Mucosa of rectum (tissue), 2 donors: ENCODE results near the gene COL27A1.

Experiments used
- H3K27ac ChIP-seq, 2 donors: one replicate each; pipeline ENCODE4 v1.7.0; 2013; ENCODE audit warnings: inconsistent platforms in 2 of 2, low read depth in 2 of 2, low read length in 2 of 2
- H3K27me3 ChIP-seq, 2 donors: one replicate each; pipeline ENCODE4 v1.7.0; 2013; ENCODE audit warnings: low read length in 2 of 2; ENCODE audit not compliant: control insufficient read depth in 2 of 2, insufficient read depth in 2 of 2
- H3K36me3 ChIP-seq, 2 donors: one replicate each; pipeline ENCODE4 v1.7.0; 2013; ENCODE audit warnings: low read length in 2 of 2; ENCODE audit not compliant: control insufficient read depth in 2 of 2, insufficient read depth in 2 of 2
- H3K4me1 ChIP-seq, 2 donors: one replicate each; pipeline ENCODE4 v1.7.0; 2013; ENCODE audit warnings: low read length in 2 of 2, mild to moderate bottlenecking in 1 of 2; ENCODE audit not compliant: control insufficient read depth in 2 of 2, insufficient read depth in 2 of 2
- H3K4me3 ChIP-seq, 2 donors: one replicate each; pipeline ENCODE4 v1.7.0; 2013; ENCODE audit warnings: low read length in 2 of 2
- H3K9ac ChIP-seq, 2 donors: one replicate each; pipeline ENCODE4 v1.7.0; 2013; ENCODE audit warnings: low read length in 2 of 2, low read depth in 1 of 2, mild to moderate bottlenecking in 1 of 2
- H3K9me3 ChIP-seq, 2 donors: one replicate each; pipeline ENCODE4 v1.7.0; 2013; ENCODE audit warnings: low read length in 2 of 2; ENCODE audit not compliant: control insufficient read depth in 2 of 2
- donor health status: healthy.
- donor health status: Normal muscosa, but diverticular disease.

Gene COL27A1

GRCh38 chr9:114261026-114261425, 105.7 kb downstream of the COL27A1 start:
- no peaks in the 10 kb centered on the region for H3K4me1 ChIP-seq
- no peaks in the 10 kb centered on the region for H3K36me3 ChIP-seq
- H3K9me3 ChIP-seq: no peaks in the 10 kb centered on the region

GRCh38 chr9:114261987-114262386, 106.7 kb downstream of the COL27A1 start:
- Histone ChIP-seq H3K4me1 (no peaks in the 10 kb centered on the region), H3K9me3 (no peaks in the 10 kb centered on the region), H3K36me3 (no peaks in the 10 kb centered on the region), H3K4me3 (no peak overlapping the region), H3K9ac (no peak overlapping the region), H3K27me3 (no peaks in the 10 kb centered on the region), H3K27ac (no peak overlapping the region)

More at GRCh38 chr9:114261026-114261425, 105.7 kb downstream of the COL27A1 start:
- H3K27me3 ChIP-seq: no peaks in the 10 kb centered on the region
- H3K4me3 ChIP-seq: no peak overlapping the region
- H3K27ac ChIP-seq: no peak overlapping the region
- no peak overlapping the region for H3K9ac ChIP-seq

- Histone ChIP-seq H3K27me3 (no peaks in the 10 kb centered on the region), H3K4me3 (no peak overlapping the region), H3K4me1 (no peaks in the 10 kb centered on the region), H3K36me3 (no peaks in the 10 kb centered on the region), H3K9ac (no peak overlapping the region), H3K27ac (no peak overlapping the region), H3K9me3 (no peaks in the 10 kb centered on the region)
These were observed 108.6 kb downstream of the COL27A1 start for GRCh38 chr9:114263853-114264510.

GRCh38 chr9:114264806-114265550, 109.6 kb downstream of the COL27A1 start:
- Histone ChIP-seq H3K27me3 (no peaks in the 10 kb centered on the region), H3K9me3 (no peaks in the 10 kb centered on the region), H3K4me3 (no peak overlapping the region), H3K4me1 (no peaks in the 10 kb centered on the region), H3K9ac (no peak overlapping the region), H3K27ac (no peak overlapping the region), H3K36me3 (no peaks in the 10 kb centered on the region)

GRCh38 chr9:114266969-114267368, 111.6 kb downstream of the COL27A1 start:
- Histone ChIP-seq H3K27ac (no peak overlapping the region), H3K9me3 (no peaks in the 10 kb centered on the region), H3K4me1 (no peaks in the 10 kb centered on the region), H3K4me3 (no peak overlapping the region), H3K9ac (no peak overlapping the region), H3K27me3 (no peaks in the 10 kb centered on the region), H3K36me3 (no peaks in the 10 kb centered on the region)

GRCh38 chr9:114269023-114269422, 113.7 kb downstream of the COL27A1 start:
- no peak overlapping the region for H3K9ac ChIP-seq
- H3K4me3 ChIP-seq: no peak overlapping the region
- no peaks in the 10 kb centered on the region for H3K4me1 ChIP-seq
- H3K36me3 ChIP-seq: no peaks in the 10 kb centered on the region
- H3K27ac ChIP-seq: no peak overlapping the region
- no peaks in the 10 kb centered on the region for H3K9me3 ChIP-seq
- no peaks in the 10 kb centered on the region for H3K27me3 ChIP-seq

GRCh38 chr9:114270120-114270975, 115.0 kb downstream of the COL27A1 start:
- Histone ChIP-seq H3K27me3 (no peaks in the 10 kb centered on the region), H3K36me3 (no peaks in the 10 kb centered on the region), H3K4me1 (no peaks in the 10 kb centered on the region), H3K4me3 (no peak overlapping the region), H3K9me3 (no peaks in the 10 kb centered on the region), H3K9ac (no peak overlapping the region), H3K27ac (no peak overlapping the region)

- no peak overlapping the region for H3K4me3 ChIP-seq
- H3K27ac ChIP-seq: no peak overlapping the region
- no peaks in the 10 kb centered on the region for H3K9me3 ChIP-seq
- no peak overlapping the region for H3K9ac ChIP-seq
- no peaks in the 10 kb centered on the region for H3K27me3 ChIP-seq
- H3K36me3 ChIP-seq: no peaks in the 10 kb centered on the region
- no peaks in the 10 kb centered on the region for H3K4me1 ChIP-seq
These were observed 116.5 kb downstream of the COL27A1 start for GRCh38 chr9:114271556-114272510.

GRCh38 chr9:114272739-114273431, 117.5 kb downstream of the COL27A1 start:
- Histone ChIP-seq H3K9me3 (no peaks in the 10 kb centered on the region), H3K4me1 (peaks cover 0 to 3% of the 10 kb centered on the region in 2 donors), H3K27ac (no peak overlapping the region), H3K27me3 (no peaks in the 10 kb centered on the region), H3K4me3 (no peak overlapping the region), H3K9ac (no peak overlapping the region), H3K36me3 (no peaks in the 10 kb centered on the region)
